ENCODE data around the gene ACRV1. TPM values are rescaled to one million over a fixed set of nuclear protein-coding genes. Genes with fewer than 3 reads are reported as not detected.
A peak's percentile ranks its signal among the peaks of the same experiment; 100 is the strongest.

Gene ACRV1
- total RNA-seq, 1 donor from 2014 or later, result not detected

DNA sequence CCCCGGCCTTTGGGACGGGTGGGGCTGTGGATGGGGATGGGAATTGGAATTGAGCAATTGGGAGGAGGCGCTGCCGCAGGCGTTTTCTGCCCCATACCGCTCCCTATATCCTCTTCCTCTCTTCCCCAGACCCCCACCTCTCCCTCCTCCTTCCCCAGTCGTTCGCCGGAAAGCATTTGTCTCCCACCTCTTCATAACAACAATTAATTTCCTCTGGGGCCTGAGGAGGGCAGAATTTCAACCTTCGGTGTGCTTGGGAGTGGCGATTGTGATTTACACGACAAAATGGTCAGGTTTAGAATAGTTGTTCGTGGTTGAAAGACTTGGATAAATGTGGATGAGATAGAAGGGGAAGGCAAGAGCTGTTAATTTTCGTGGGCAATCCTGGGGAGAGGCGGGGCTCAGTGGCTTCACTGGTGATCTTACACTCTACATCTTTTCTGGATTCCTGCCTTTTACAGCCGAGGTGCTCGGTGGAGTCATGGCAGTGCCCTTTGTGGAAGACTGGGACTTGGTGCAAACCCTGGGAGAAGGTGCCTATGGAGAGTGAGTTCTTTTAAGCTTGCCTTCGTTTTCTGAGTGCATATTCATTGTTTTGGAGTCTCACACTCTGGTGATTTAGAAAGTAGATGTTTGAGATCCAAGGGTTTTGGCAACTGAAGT, 54.2 kb downstream of the ACRV1 start:
- peak overlapping the region; percentile 27 for H3K27ac ChIP-seq
- peak in 1 of 2 donors; percentile 31 for ATAC-seq

GRCh38 chr11:125625630-125626287, 54.9 kb downstream of the ACRV1 start:
- ATAC-seq (peak; percentile 96 to 98), DNase-seq (peak; percentile 90)
- peaks cover 13% of the 10 kb centered on the region for H3K36me3 ChIP-seq
- no peak for TF ChIP-seq CTCF (IDR thresholded peaks at IDR 0.05)
- H3K27ac ChIP-seq, result peak overlapping the region; percentile 88
- peak overlapping the region; percentile 79 for H3K4me3 ChIP-seq
- no peaks in the 10 kb centered on the region for H3K27me3 ChIP-seq (ENCODE audit: low read depth)
- intact Hi-C loops (cut with DNase I), result no loop called here
- H3K9me3 ChIP-seq, result no peaks in the 10 kb centered on the region
- H3K4me1 ChIP-seq, result peaks cover 17% of the 10 kb centered on the region

More for the DNA sequence above, 54.2 kb downstream of the ACRV1 start:
- Histone ChIP-seq H3K36me3 (peaks cover 7% of the 10 kb centered on the region), H3K4me3 (peak overlapping the region; percentile 79), H3K9me3 (no peaks in the 10 kb centered on the region), H3K4me1 (peaks cover 17% of the 10 kb centered on the region), H3K27me3 (ENCODE audit: low read depth) (no peaks in the 10 kb centered on the region)
- intact Hi-C loops (cut with DNase I), result no loop called here
- no peak for TF ChIP-seq CTCF (IDR thresholded peaks at IDR 0.05)
- no peak for DNase-seq

DNA sequence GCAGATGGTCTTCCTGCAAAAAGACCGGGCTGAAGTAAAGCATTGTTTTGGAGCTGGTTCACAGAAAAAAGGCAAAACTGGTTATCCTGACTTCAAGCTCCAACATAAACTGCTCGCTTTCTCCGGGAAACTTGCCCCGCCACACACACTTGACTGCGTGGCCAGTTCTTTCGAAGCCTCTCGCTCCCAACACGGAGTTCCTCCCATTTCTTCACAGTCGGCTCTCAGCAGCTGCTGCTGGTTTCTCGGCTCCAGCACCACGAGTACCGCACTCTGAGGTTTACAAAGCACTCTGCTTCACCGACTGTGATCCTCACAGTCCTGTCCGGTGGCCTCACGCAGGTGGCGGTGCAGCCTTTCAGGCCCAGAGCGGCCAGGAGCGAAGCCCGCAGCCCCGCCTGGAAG, 55.4 kb downstream of the ACRV1 start:
- H3K4me3 ChIP-seq, result peak overlapping the region; percentile 79
- H3K9me3 ChIP-seq, result no peaks in the 10 kb centered on the region
- no peaks in the 10 kb centered on the region for H3K27me3 ChIP-seq (ENCODE audit: low read depth)
- TF ChIP-seq CTCF (IDR thresholded peaks at IDR 0.05), result no peak
- H3K36me3 ChIP-seq, result peaks cover 19% of the 10 kb centered on the region
- peak overlapping the region; percentile 88 for H3K27ac ChIP-seq
- DNase-seq (no peak), ATAC-seq (peak in 1 of 2 donors; percentile 71)
- peaks cover 17% of the 10 kb centered on the region for H3K4me1 ChIP-seq
- intact Hi-C loops (cut with DNase I), result no loop called here

DNA sequence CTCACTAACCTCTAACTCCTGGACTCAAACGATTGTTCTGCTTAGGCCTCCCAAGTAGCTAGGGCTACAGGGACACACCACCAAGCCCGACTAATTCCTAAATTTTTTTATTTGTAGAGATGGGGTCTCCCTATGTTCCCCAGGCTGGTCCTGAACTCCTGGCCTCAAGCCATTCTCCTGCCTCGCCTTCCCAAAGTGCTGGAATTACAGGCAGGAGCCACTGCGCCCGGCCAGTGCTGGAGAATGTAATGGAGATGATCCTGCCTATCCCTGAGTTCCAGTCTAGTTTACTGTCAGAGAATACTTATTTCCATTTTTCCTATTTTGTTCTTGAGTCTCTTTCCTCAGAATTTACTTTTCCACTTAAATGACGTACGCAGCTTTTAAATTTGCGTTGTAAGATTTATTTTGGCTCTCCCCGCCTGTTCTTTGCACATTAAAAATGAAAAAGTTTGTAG, 55.9 kb downstream of the ACRV1 start, which contains the start of gene CHEK1:
Gene CHEK1 (plus strand): TSS at position 408 of the 458 bp plus-strand sequence. CDS start 1,606 bp downstream, outside the sequence.
- Histone ChIP-seq H3K27ac (peak within 1 kb of the TSS; percentile 88), H3K27me3 (ENCODE audit: low read depth) (no peaks in the 10 kb centered on the region), H3K4me3 (peak within 1 kb of the TSS; percentile 79), H3K4me1 (peaks cover 17% of the 10 kb centered on the region), H3K9me3 (no peaks in the 10 kb centered on the region), H3K36me3 (peaks cover 23% of the 10 kb centered on the region)
- ATAC-seq (no peak), DNase-seq (no peak)
- no peak for TF ChIP-seq CTCF (IDR thresholded peaks at IDR 0.05)
- intact Hi-C loops (cut with DNase I), result no loop called here

DNA sequence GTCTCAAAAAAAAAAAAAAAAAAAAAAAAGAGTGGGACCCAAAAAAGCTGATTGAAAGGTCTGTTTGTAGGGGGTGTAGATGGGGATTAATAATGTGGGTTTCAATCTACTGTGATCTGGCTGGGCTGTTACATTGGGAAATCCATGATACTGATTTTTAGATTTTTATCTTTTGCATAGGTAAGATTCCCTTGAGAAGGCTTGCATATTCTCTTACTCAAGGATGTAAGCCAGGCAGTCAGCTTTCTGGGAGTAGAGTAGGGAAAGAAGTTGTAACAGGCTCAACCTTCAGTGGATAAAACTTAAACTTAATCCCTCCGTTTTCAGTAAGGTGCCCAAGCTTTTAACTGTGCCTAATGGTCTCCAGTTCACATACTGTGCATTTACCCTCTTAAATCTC, 57.6 kb downstream of the ACRV1 start:
- Histone ChIP-seq H3K36me3 (peaks cover 40% of the 10 kb centered on the region), H3K9me3 (no peaks in the 10 kb centered on the region), H3K27me3 (ENCODE audit: low read depth) (no peaks in the 10 kb centered on the region), H3K27ac (no peak overlapping the region), H3K4me1 (peaks cover 17% of the 10 kb centered on the region), H3K4me3 (no peak overlapping the region)
- intact Hi-C loops (cut with DNase I), result no loop called here
- DNase-seq (no peak), ATAC-seq (no peak)
- TF ChIP-seq CTCF (IDR thresholded peaks at IDR 0.05), result no peak
